ENCODE measurements around the gene GLIPR1L2.

DNA sequence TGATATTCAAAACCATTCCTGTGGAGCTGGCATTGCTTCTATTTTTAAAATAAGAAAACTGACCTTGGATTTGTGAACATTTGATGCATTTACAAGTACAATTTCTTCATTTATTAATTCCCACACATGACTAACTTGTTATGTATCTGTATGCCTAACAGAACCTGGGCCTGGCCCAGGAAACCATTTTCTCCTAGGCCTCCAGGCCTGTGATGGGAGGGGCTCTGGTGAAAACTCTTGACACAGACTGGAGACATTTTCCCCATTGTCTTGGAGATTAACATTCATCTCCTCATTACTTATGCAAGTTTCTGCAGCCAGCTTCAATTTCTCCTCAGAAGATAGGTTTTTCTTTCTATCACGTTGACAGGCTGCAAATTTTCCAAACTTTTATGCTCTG, 42.0 kb downstream of the GLIPR1L2 start:
- TF ChIP-seq CTCF (IDR thresholded peaks at IDR 0.05; ENCODE audit: insufficient read depth, low read depth, low read length) (no peak), EZH2 (IDR thresholded peaks at IDR 0.05; ENCODE audit: insufficient read depth, low read length) (no peak)

All from astrocyte (in vitro differentiated cells and primary cell).